Embryonic facial prominence (tissue), 1 donor: Measurements from ENCODE around the gene CRLF2.
"Not testable (repeated sequence)": the region's sequence is repeated elsewhere in the genome, so short reads cannot be mapped to it uniquely, and the experiment has no call there.

Source experiments
- DNase-seq: peaks from one replicate; pipeline ENCODE4 v3.0.0-alpha.2; 2016; ENCODE audit errors: extremely low spot score

The CRLF2 gene

GRCh38 chrX:1212532-1212931 lies at the start of gene CRLF2:
Gene CRLF2 (minus strand): TSS chrX:1212649. CDS start chrX:1212634, 15 bp downstream.
- DNase-seq: no peak

- DNase-seq: not testable (repeated sequence)
Observed at GRCh38 chrX:1261771-1262170, 49.3 kb upstream of the CRLF2 start.

GRCh38 chrX:1261285-1261684 lies 48.8 kb upstream of the CRLF2 start:
- DNase-seq: no peak

- no peak for DNase-seq
Observed at GRCh38 chrX:1252861-1253260, 40.4 kb upstream of the CRLF2 start.

- DNase-seq: no peak
Observed at GRCh38 chrX:1249101-1249887, 36.8 kb upstream of the CRLF2 start.

- peak; percentile 56 for DNase-seq
Observed at GRCh38 chrX:1248331-1249061, 36.0 kb upstream of the CRLF2 start.

- DNase-seq: no peak
Observed at GRCh38 chrX:1246816-1247215, 34.4 kb upstream of the CRLF2 start.

- no peak for DNase-seq
Observed at GRCh38 chrX:1244164-1245076, 32.0 kb upstream of the CRLF2 start.

- no peak for DNase-seq
Observed at GRCh38 chrX:1242891-1243402, 30.5 kb upstream of the CRLF2 start.

GRCh38 chrX:1240551-1240950 lies 28.1 kb upstream of the CRLF2 start:
- DNase-seq: not testable (repeated sequence)

GRCh38 chrX:1239681-1240142 lies 27.3 kb upstream of the CRLF2 start:
- DNase-seq: no peak

- no peak for DNase-seq
Observed at GRCh38 chrX:1231850-1232465, 19.5 kb upstream of the CRLF2 start.

GRCh38 chrX:1228101-1228500 lies 15.7 kb upstream of the CRLF2 start:
- DNase-seq: not testable (repeated sequence)

GRCh38 chrX:1226249-1226648 lies 13.8 kb upstream of the CRLF2 start:
- DNase-seq: no peak

GRCh38 chrX:1224954-1225353 lies 12.5 kb upstream of the CRLF2 start:
- no peak for DNase-seq

- no peak for DNase-seq
Observed at GRCh38 chrX:1223242-1223600, 10.8 kb upstream of the CRLF2 start.

- no peak for DNase-seq
Observed at GRCh38 chrX:1222531-1223241, 10.2 kb upstream of the CRLF2 start.

- no peak for DNase-seq
Observed at GRCh38 chrX:1221296-1221845, 8.9 kb upstream of the CRLF2 start.

GRCh38 chrX:1218286-1218685 lies 5.8 kb upstream of the CRLF2 start:
- no peak for DNase-seq

GRCh38 chrX:1215123-1215823 lies 2.8 kb upstream of the CRLF2 start:
- no peak for DNase-seq
